Endothelial cell of umbilical vein (primary cell): ENCODE measurements around the gene MRPL53.

Source experiments
- EZH2 ChIP-seq: IDR thresholded peaks from 2 replicates; pipeline ENCODE4 v1.6.1; 2012; ENCODE audit warnings: borderline replicate concordance, low read depth, mild to moderate bottlenecking, moderate library complexity, low read length, inconsistent platforms; ENCODE audit not compliant: severe bottlenecking
- FOS ChIP-seq: IDR thresholded peaks from 2 replicates; pipeline ENCODE4 v1.6.1; 2011; ENCODE audit warnings: mild to moderate bottlenecking, low read length, moderate library complexity, borderline replicate concordance; ENCODE audit not compliant: insufficient read depth
- GATA2 ChIP-seq: IDR thresholded peaks from 2 replicates; pipeline ENCODE4 v1.7.0; 2011; ENCODE audit warnings: low read depth, mild to moderate bottlenecking, moderate library complexity, mixed read lengths, low read length; ENCODE audit not compliant: insufficient read length, insufficient read depth
- JUN ChIP-seq: IDR thresholded peaks from 2 replicates; pipeline ENCODE4 v1.6.1; 2011; ENCODE audit warnings: borderline replicate concordance, low read depth; ENCODE audit not compliant: insufficient read length, insufficient read depth
- MYC ChIP-seq: IDR thresholded peaks from one replicate; pipeline ENCODE4 v1.6.1; 2011; ENCODE audit warnings: mild to moderate bottlenecking, low read depth, low read length
- POLR2A ChIP-seq: IDR thresholded peaks from 2 replicates; pipeline ENCODE4 v1.6.1; 2012; ENCODE audit warnings: low read depth, mild to moderate bottlenecking, control low read depth, low read length
- POLR2AphosphoS5 ChIP-seq: IDR thresholded peaks from 2 replicates; pipeline ENCODE4 v1.6.1; 2012; ENCODE audit warnings: low read depth, mild to moderate bottlenecking, control low read depth, low read length, moderate library complexity; ENCODE audit not compliant: insufficient read depth
- TF ChIP-seq, protein P1 (sequence below), 2 donors: IDR thresholded peaks; 1 replicate in 1 of 2; 2 replicates in 1 of 2; pipeline ENCODE4 v1.5.1; 2011; ENCODE audit warnings: low read length in 2 of 2, mild to moderate bottlenecking in 2 of 2, moderate library complexity in 2 of 2, control low read depth in 1 of 2, inconsistent platforms in 1 of 2, low read depth in 1 of 2; ENCODE audit not compliant: insufficient read depth in 1 of 2; ENCODE audit errors: extremely low read depth in 1 of 2
- TF ChIP-seq, protein P2 (sequence below): IDR thresholded peaks from 2 replicates; pipeline ENCODE4 v1.6.1; 2011; ENCODE audit not compliant: insufficient read depth, insufficient read length

DNA sequence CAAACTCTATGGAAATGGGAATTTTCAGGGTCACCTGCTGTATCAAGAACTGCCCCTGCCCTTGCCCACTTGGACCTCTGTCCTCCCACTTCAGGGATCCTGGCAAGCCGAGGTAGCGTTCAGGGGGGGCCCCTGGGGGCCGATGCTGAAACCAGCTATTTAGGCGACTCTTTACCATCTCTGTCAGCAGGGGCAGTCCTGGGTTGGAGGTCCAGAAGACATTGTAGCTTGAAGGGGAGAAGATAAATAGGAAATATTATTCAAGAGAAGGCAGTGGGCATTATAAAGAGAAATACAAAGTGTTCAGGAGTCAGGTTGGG lies 9.7 kb downstream of the MRPL53 start:
- no peak for TF ChIP-seq POLR2A
- TF ChIP-seq, protein P1, sequence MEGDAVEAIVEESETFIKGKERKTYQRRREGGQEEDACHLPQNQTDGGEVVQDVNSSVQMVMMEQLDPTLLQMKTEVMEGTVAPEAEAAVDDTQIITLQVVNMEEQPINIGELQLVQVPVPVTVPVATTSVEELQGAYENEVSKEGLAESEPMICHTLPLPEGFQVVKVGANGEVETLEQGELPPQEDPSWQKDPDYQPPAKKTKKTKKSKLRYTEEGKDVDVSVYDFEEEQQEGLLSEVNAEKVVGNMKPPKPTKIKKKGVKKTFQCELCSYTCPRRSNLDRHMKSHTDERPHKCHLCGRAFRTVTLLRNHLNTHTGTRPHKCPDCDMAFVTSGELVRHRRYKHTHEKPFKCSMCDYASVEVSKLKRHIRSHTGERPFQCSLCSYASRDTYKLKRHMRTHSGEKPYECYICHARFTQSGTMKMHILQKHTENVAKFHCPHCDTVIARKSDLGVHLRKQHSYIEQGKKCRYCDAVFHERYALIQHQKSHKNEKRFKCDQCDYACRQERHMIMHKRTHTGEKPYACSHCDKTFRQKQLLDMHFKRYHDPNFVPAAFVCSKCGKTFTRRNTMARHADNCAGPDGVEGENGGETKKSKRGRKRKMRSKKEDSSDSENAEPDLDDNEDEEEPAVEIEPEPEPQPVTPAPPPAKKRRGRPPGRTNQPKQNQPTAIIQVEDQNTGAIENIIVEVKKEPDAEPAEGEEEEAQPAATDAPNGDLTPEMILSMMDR (IDR thresholded peaks at IDR 0.05; ENCODE audit: extremely low read depth in 1 of 2, insufficient read depth in 1 of 2, low read depth in 1 of 2, low read length in 2 of 2) = no peak
- TF ChIP-seq POLR2AphosphoS5 = no peak
- no peak for TF ChIP-seq JUN
- no peak for TF ChIP-seq EZH2
- TF ChIP-seq MYC = no peak
- TF ChIP-seq, protein P2, sequence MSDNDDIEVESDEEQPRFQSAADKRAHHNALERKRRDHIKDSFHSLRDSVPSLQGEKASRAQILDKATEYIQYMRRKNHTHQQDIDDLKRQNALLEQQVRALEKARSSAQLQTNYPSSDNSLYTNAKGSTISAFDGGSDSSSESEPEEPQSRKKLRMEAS = no peak
- TF ChIP-seq GATA2 = no peak
- no peak for TF ChIP-seq FOS
